Measurements from ENCODE around the gene HAPLN2.
"Not testable (repeated sequence)": the region's sequence is repeated elsewhere in the genome, so short reads cannot be mapped to it uniquely, and the experiment has no call there.

The HAPLN2 gene

GRCh38 chr1:156618853-156619581, at the start of gene HAPLN2:
Gene HAPLN2, plus strand, starts transcription at chr1:156619415. Its CDS starts 4,076 bp downstream, at chr1:156623491.
- peak; percentile 70 for DNase-seq (ENCODE audit: low spot score)

DNA sequence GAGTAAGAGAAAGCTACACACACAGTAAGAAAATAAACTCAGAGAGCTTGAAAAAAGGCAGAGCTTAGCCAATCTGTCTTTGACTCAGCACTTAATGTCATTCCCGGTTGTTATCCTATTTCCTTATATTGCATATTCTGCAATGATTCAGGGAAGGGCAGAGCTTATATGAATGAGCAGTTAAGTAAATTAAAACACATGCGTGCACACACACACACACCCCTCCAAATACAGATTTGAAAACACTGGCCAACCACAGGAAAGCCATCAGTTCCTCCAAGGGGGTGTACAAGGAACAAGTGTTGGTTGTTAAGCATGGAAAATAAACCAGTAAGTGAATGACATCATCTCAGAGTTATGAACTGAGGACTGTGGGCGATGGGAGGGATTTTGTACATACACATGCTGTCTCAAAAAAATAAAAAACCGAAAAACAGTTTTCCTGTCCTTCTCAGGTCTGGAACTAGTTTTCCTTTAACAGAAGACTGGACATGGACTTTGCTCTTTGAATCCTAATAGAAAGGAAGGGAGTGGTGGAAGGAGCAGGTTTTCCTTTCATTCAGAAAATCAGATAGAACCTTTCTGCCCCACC, 47.9 kb upstream of the HAPLN2 start:
- no peak for DNase-seq (ENCODE audit: low spot score)

- peak; percentile 81 for DNase-seq (ENCODE audit: low spot score)
These were observed 47.1 kb upstream of the HAPLN2 start, which contains the start of gene IQGAP3 for GRCh38 chr1:156571919-156572662. Gene IQGAP3, minus strand, starts transcription at chr1:156572565. Its CDS starts 36 bp downstream, at chr1:156572529.

- no peak for DNase-seq (ENCODE audit: low spot score)
These were observed 46.6 kb upstream of the HAPLN2 start for GRCh38 chr1:156572663-156573018.

DNA sequence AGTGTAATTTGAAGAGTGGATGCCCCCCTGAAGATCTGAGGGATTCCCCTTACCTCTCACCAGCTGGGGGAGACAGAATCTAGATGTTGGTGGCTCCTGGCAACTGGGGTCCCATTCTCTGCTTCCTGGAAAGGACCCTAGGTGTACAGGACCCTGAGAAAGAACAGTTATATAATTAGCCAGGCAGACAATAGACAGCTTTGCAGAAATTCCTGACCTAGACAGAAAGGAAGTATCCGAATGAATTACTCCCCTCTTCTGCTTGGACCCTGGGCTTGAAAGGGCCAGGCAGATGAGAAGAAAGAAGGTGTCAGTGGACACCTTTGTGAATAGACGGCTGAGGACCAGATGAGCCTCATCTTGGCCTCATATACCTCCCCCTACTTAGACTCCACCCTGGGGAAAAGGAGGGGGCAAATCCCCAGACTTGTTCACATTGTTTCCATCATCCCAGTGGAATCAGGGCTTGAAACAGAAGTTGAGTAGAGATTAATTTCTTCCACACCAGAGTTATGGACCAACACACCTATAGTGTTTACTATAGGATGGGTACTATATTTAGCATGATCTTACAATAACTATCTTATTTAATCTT, 45.1 kb upstream of the HAPLN2 start:
- no peak for DNase-seq (ENCODE audit: low spot score)

DNA sequence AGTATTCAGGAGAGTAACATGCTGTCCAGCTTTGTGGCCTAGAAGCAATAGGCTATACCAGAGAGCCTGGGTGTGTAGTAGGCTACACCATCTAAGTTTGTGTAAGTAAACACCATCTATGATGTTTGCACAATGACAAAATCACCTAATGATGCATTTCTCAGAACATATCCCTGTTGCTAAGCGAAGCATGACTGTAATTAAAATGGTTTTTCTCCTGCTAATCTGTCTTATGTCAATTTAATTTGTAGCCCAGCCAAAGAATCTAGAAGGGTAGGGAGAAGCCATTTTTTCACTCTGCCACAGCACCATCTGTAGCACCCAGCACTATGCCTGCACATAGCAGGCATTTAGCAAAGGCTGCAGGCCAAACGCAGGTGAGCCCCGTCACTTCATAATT, 41.7 kb upstream of the HAPLN2 start:
- DNase-seq (ENCODE audit: low spot score): no peak

GRCh38 chr1:156578055-156578454, 41.2 kb upstream of the HAPLN2 start:
- no peak for DNase-seq (ENCODE audit: low spot score)

DNA sequence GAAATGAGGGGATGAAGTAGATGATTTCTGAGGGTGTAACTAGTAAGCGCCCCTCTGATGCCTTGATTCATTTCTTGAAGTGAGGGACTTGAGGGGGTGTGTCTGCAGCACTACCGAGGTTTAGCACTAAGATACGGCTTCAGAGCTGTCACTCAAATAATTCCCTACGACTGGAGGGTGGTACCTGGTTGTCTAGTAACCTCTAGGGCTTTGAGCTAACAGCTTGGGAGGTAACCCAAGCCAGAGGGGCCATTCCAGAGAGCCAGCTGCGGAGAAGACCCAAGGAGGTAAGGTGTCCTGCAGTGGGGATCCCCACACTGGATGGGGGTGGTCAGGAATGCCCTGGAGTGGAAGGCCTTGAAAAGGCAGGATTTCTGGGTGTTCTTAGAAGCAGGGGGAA, 39.7 kb upstream of the HAPLN2 start, which contains the start of gene TTC24:
TSS of gene TTC24 (plus strand) at position 252 of the 400 bp plus-strand sequence. CDS start 1,642 bp downstream, outside the sequence.
- DNase-seq (ENCODE audit: low spot score): no peak

DNA sequence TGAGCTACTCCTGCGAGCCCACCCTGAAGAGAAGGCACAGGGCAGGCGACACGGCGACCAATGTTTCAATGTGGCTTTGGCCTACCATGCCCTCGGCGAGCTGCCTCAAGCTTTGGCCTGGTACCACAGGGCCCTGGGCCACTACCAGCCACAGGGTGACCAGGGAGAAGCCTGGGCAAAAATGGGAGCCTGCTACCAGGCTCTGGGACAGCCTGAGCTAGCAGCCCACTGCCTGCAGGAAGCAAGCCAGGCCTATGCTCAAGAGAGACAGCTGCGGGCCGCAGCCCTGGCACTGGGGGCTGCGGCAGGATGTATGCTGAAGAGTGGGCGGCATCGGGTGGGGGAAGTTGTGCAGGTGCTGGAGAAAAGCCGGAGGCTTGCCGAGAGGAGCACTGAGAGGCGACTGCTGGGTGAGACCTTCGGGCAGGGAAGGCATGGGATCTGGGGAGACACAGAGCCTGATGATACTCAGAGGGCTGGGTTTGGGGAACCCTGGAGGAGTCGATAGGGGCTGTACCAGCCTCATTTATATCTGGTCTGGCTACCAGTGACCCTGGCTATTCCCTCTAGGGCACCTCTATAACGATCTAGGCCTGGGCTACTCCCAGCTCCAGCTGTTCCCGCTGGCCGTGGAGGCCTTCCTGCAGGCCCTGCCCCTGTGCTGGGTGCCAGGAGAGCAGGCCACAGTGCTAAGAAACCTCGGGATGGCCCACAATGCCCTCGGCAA, 37.4 kb upstream of the HAPLN2 start:
- peak; percentile 87 for DNase-seq (ENCODE audit: low spot score)

DNA sequence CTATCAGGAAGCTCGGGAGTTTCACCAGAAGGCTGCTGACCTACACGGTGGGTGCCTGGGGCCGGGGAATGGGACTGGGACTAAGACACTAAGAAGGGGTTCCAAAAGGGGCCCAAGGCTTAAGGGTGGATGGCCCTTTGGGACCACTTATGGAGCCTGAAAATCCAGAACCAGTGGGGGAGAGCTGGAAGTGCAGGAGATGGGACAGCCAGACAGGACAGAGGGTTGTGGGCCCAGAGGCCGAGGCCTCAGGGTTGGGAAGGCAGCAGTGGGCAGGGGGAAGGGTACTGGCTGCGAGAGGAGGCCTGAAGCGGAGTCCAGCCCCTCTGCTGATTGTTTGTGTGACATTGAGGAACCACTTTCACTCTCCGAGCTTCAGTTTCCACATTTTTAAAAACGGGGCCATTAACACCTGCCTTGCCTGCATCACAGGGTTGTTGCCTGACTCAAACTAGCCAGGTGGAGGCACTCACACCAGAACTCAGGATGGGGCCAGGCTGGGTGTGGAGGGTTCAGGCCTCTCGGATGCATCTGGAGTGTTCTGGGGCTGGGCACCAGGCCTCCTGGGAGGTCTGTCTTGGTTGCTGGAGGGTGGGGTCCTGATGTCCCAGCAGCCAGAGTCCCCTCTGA, 36.7 kb upstream of the HAPLN2 start:
- DNase-seq (ENCODE audit: low spot score): peak; percentile 88

DNA sequence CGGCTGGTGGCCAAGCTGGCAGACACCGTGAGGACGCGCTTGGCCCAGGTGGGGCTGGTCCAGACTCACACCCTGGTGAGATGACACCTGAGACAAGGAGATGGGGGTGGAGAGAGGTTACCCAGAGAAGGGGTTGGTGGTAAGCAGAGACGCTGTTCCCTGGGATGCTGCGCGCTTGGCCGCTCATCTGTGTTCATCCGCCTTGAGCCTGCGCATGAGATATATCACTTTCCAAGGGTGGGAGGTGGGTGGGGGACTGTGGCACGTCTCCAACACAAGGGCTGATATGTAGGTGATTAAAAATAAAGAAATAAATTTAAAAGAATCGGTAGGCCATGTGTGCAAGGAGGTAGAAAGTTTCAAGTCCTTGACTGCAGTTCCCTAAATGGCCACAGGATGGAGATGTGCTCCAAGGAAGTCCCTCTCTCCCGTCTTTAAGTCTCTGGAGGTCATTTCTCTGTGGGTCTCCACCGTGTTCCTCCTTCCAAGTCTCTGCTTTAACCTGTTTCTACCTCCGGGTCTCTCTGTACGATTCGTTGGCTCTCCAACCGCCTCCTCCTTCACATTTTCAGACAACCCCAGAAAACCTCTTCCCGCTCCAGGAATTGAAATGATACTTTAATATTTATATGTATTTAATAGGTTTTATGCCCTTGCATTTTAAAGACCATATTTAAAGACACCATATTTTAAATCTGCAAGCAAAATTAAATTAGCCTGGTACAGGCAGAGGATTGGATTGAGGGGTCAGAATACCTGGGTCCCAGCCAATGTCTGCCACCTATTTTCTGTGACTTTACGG, 35.2 kb upstream of the HAPLN2 start:
- peak; percentile 96 for DNase-seq (ENCODE audit: low spot score)

DNA sequence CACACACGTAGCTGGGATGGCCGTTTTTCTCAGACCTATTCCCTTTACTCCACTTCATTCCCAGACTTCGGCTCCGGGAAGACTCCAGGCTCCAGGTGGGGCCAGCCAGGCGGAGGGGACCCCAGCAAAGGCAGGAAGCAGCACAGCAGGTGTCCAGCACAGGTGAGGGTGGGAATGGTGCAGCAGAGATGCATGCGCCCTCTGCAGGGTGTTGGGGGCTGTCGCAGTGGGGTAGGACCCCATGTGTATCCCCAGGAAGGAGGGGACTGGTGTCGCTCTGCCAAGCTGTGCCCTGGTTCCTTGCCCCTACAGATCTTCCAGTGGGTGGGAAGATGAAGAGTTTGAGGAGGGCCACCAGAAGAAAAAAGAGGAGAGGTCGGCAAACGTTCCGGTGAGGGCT, 34.4 kb upstream of the HAPLN2 start:
- peak; percentile 65 for DNase-seq (ENCODE audit: low spot score)

DNA sequence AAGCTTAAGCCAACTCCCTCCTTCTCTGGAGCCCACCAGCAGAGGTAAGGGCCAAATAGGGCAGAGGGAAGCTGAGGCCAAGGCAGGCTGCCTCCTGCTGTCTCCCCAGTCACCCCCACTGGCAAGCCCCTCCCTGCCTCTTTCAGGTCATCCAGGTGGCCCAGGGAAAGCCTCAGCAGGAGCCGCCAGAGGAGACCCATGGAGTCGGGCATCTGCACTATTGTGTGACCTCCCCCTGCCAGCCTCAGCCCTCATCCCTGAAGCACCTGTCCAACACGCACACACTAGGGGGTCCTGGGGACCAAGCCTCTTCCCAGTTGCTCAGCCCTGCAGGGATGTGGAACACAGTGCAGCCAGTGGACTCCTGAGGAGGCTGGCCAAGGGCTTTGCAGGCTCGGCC, 32.9 kb upstream of the HAPLN2 start:
- no peak for DNase-seq (ENCODE audit: low spot score)

DNA sequence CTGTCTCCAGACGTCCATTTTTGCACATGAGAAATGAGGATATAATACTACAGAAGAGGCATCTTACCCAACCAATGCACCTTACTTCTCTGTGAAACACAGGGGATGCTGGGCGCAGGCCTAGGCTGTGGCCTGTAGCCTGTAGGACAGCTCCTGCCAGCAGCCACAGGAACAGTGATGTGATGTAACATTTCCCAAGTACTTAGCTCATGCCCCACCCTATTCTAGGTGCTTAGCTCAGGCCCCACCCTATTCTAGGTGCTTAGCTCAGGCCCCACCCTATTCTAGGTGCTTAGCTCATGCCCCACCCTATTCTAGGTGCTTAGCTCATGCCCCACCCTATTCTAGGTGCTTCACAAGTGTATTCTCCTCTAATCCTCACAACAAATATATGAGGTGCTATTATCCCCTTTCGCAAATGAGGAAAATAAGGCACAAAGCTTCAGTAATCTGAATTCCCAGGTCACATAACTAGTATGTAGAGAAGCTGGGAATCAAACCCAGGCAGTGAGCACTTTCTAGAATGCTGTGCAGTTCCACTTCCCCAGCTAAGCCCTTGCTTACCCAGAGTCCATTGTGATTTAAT, 32.2 kb upstream of the HAPLN2 start:
- DNase-seq (ENCODE audit: low spot score): no peak

DNA sequence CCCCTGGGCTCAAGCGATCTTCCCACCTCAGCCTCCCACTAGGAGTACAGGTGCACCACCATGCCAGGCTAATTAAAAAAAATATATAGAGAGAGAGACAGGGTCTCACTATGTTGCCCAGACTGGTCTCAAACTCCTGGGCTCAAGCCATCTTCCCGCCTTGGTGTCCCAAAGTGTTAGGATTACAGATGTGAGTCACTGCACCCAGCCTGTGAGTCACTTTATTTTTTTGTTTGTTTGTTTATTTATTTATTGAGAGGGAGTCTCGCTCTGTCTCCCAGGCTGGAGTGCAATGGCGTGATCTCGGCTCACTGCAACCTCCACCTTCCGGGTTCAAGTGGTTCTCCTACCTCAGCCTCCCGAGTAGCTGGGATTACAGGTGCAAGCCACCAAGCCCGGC, 31.3 kb upstream of the HAPLN2 start:
- DNase-seq (ENCODE audit: low spot score): not testable (repeated sequence)

GRCh38 chr1:156589546-156589945, 29.7 kb upstream of the HAPLN2 start:
- no peak for DNase-seq (ENCODE audit: low spot score)

GRCh38 chr1:156590326-156591180, 28.7 kb upstream of the HAPLN2 start:
- DNase-seq (ENCODE audit: low spot score): no peak

GRCh38 chr1:156591181-156591431, 28.1 kb upstream of the HAPLN2 start:
- DNase-seq (ENCODE audit: low spot score): no peak

DNA sequence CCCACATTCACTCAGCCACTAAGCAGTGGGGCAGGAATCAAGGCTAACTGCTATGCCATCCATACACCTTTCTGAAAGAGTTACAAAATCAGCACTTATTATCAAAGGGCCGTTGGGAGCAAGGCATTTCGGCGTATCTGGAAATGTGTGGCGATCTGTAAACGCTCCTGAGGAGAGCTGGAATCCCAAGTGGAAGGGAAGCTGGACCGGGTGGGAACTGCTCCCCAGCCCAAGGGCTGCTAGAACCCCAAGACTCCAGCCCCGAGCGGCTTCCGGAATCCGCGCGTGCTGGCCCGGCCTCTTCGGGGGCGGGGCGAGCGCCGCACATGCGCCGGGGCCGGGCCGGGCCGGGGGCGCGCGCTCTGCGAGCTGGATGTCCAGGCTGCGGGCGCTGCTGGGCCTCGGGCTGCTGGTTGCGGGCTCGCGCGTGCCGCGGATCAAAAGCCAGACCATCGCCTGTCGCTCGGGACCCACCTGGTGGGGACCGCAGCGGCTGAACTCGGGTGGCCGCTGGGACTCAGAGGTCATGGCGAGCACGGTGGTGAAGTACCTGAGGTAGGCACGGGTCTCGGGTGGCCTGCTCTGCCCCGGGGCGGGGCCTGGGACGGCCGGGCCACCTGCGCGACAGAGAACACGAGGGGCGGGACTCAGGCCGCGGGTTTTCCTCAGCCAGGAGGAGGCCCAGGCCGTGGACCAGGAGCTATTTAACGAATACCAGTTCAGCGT, 27.6 kb upstream of the HAPLN2 start, which contains the start of gene NAXE:
TSS of gene NAXE (plus strand) at position 345 of the 726 bp plus-strand sequence. CDS start at position 374, 29 bp downstream.
- DNase-seq (ENCODE audit: low spot score): peak; percentile 81

Data from NAMALWA (cell line).